ACC112 (cell line): ENCODE data around the gene RNF149.
"Not testable (repeated sequence)": the region's sequence is repeated elsewhere in the genome, so short reads cannot be mapped to it uniquely, and the experiment has no call there.

Experiments
- H2AFZ ChIP-seq: fragments of 200-600 bp; sonication (generic); one replicate; pipeline ENCODE4 v1.6.0; 2017; ENCODE audit warnings: antibody characterized with exemption, low read length; ENCODE audit not compliant: unreplicated experiment
- H3K27ac ChIP-seq: fragments of 200-600 bp; sonication (generic); 2 replicates; pipeline ENCODE4 v1.5.1; 2014; ENCODE audit warnings: low read depth, mild to moderate bottlenecking, antibody characterized with exemption, low read length, moderate library complexity
- H3K27me3 ChIP-seq: fragments of 200-600 bp; sonication (generic); 2 replicates; pipeline ENCODE4 v1.6.1; 2014; ENCODE audit warnings: mild to moderate bottlenecking, antibody characterized with exemption, low read length, moderate library complexity, mixed read lengths; ENCODE audit not compliant: insufficient read depth
- H3K36me3 ChIP-seq: fragments of 200-600 bp; sonication (generic); 2 replicates; pipeline ENCODE4 v1.6.1; 2016; ENCODE audit warnings: mild to moderate bottlenecking, antibody characterized with exemption, low read length, moderate library complexity, mixed read lengths; ENCODE audit not compliant: insufficient read depth
- H3K4me1 ChIP-seq: fragments of 200-600 bp; sonication (generic); one replicate; pipeline ENCODE4 v1.6.1; 2016; ENCODE audit warnings: low read length, mixed read lengths; ENCODE audit not compliant: insufficient read depth, unreplicated experiment, control insufficient read depth
- H3K4me3 ChIP-seq: fragments of 200-600 bp; sonication (generic); 2 replicates; pipeline ENCODE4 v1.5.1; 2014; ENCODE audit warnings: mild to moderate bottlenecking, low read depth, low read length
- H3K79me2 ChIP-seq: fragments of 200-600 bp; sonication (generic); one replicate; pipeline ENCODE4 v1.6.0; 2016; ENCODE audit warnings: low read length; ENCODE audit not compliant: control insufficient read depth, unreplicated experiment, insufficient read depth

Gene RNF149

DNA sequence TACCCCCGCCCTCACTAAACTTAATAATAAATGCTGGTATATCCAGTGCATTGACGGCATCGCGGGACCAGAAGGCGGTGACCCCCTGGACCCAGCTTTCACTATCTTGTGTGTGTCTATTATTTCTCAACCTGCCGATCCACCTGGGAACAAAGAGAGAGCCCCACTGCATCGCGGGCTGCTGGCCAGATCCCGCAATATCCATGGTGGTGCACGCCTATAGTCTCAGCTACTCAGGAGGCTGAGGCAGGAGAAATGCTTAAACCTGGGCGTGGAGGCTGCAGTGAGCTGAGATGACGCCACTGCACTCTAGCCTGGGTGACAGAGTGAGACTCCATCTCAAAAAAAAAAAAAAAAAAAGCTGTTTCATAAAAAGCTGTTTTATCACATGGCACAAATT lies 63.6 kb downstream of the RNF149 start:
- H3K27ac ChIP-seq, H3K79me2 ChIP-seq, H3K4me3 ChIP-seq, H3K36me3 ChIP-seq, H2AFZ ChIP-seq, H3K4me1 ChIP-seq, H3K27me3 ChIP-seq: not testable (repeated sequence)

- not testable (repeated sequence) for H3K27ac ChIP-seq, H3K79me2 ChIP-seq, H3K4me1 ChIP-seq, H2AFZ ChIP-seq, H3K27me3 ChIP-seq, H3K36me3 ChIP-seq, H3K4me3 ChIP-seq
Measured at GRCh38 chr2:101244373-101244772, 64.1 kb downstream of the RNF149 start.

- Histone ChIP-seq H2AFZ (peak overlapping the region; percentile 30), H3K79me2 (no peaks in the 10 kb centered on the region), H3K4me3 (no peak overlapping the region), H3K27me3 (no peaks in the 10 kb centered on the region), H3K27ac (no peak overlapping the region), H3K4me1 (peaks cover 4% of the 10 kb centered on the region), H3K36me3 (no peaks in the 10 kb centered on the region)
Measured at GRCh38 chr2:101241158-101241557, 67.3 kb downstream of the RNF149 start.

- H3K4me3 ChIP-seq, result peak overlapping the region; percentile 32; the same call in 1 of the 2 replicates
- H3K27ac ChIP-seq, H3K27me3 ChIP-seq, H3K4me1 ChIP-seq, H3K36me3 ChIP-seq, H3K79me2 ChIP-seq: not testable (repeated sequence)
- peak overlapping the region; percentile 30 for H2AFZ ChIP-seq
Measured at GRCh38 chr2:101240694-101241093, 67.8 kb downstream of the RNF149 start.

DNA sequence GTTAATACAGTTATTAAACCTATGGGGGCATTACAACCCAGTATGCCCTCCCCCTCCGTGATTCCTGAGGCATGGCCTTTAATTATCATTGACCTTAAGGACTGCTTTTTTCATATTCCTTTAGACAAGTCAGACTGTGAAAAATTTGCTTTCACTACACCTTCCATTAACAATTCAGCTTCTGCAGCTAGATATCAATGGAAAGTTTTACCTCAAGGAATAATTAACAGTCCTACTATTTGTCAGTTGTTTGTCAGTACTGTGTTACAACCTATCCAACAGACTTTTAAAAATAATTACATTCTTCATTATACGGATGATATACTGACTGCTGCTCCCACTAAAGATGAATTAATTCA lies 68.8 kb downstream of the RNF149 start:
- not testable (repeated sequence) for H3K27me3 ChIP-seq, H3K4me3 ChIP-seq, H2AFZ ChIP-seq, H3K27ac ChIP-seq, H3K4me1 ChIP-seq, H3K36me3 ChIP-seq, H3K79me2 ChIP-seq

GRCh38 chr2:101238930-101239759 lies 69.4 kb downstream of the RNF149 start:
- Histone ChIP-seq H2AFZ (no peak overlapping the region), H3K36me3 (no peaks in the 10 kb centered on the region), H3K27me3 (no peaks in the 10 kb centered on the region), H3K4me3 (no peak overlapping the region), H3K4me1 (peaks cover 4% of the 10 kb centered on the region), H3K79me2 (no peaks in the 10 kb centered on the region), H3K27ac (no peak overlapping the region)

DNA sequence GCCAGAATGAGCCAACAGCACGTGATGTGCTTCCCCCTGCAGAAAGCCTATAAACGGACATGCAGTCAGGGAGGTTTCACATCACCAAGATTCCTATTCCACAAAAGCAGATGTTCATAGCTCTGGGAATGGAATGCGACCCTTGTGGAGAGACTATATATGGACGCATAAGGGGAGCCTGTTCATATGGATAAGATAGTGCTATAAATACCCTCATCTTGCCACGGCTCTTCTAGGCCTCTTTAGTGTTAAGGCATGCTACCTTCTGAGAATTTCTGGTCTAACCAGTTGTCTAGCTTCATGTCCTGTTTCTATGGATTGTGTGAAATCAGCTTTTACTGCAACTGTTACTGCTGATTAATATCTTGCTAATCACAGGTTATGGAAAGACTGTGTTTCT lies 70.6 kb downstream of the RNF149 start:
- not testable (repeated sequence) for H2AFZ ChIP-seq, H3K36me3 ChIP-seq, H3K27ac ChIP-seq, H3K79me2 ChIP-seq, H3K27me3 ChIP-seq, H3K4me1 ChIP-seq, H3K4me3 ChIP-seq

DNA sequence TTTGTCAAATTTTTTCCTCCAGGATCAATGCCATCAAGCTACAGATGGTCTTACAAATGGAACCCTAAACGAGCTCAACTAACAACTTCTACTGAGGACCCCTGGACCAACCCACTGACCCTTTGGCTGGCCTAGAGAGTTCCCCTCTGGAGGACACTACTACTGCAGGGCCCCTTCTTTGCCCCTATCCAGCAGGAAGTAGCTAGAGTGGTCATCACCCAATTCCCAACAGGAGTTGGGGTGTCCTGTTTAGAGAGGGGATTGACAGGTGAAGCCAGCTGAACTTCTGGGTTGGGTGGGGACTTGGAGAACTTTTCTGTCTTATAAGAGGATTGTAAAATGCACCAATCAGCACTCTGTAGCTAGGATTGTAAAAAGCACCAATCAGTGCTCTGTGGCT lies 72.5 kb downstream of the RNF149 start:
- H3K27ac ChIP-seq, H3K36me3 ChIP-seq, H3K27me3 ChIP-seq, H3K79me2 ChIP-seq, H2AFZ ChIP-seq, H3K4me3 ChIP-seq, H3K4me1 ChIP-seq: not testable (repeated sequence)

DNA sequence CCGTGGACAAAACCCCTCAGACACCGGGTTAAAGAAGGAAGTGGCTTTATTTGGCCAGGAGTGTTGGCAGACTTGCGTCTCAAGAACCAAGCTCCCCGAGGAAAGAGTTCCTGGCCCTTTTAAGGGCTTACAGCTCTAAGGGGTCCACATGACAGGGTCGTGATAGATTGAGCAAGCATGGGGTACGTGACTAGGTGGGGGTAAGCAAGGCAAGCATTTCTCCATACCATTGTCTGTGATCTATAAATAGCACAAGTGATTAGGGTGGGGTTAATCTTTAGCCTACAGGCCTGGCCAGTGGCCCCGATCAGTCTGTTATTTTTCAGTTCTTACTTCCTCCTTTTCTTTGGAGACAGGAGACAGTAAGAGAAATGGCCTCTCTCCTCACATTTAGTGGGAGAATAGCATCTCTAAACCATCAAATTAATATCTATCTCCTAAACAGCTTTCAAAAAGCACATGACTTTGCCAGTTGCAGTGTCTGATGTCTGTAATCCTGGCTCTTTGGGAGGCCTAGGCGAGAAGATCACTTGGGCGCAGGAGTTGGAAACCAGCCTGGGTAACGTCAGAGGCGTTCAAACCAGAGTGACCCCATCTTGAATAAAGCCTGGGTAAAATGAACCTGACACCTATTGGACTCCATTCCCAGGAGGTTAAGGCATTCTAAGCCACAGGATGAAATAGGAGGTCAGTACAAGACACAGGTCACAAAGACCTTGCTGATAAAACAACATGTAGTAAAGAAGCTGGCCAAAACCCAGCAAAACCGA lies 74.1 kb downstream of the RNF149 start:
- Histone ChIP-seq H3K79me2 (no peaks in the 10 kb centered on the region), H3K36me3 (no peaks in the 10 kb centered on the region), H3K27me3 (no peaks in the 10 kb centered on the region), H3K27ac (no peak overlapping the region), H2AFZ (no peak overlapping the region), H3K4me1 (no peaks in the 10 kb centered on the region), H3K4me3 (no peak overlapping the region)

- no peaks in the 10 kb centered on the region for H3K27me3 ChIP-seq
- no peaks in the 10 kb centered on the region for H3K36me3 ChIP-seq
- no peak overlapping the region for H2AFZ ChIP-seq
- H3K4me1 ChIP-seq, result no peaks in the 10 kb centered on the region
- no peak overlapping the region for H3K4me3 ChIP-seq
- no peak overlapping the region for H3K27ac ChIP-seq
- H3K79me2 ChIP-seq, result no peaks in the 10 kb centered on the region
Measured at GRCh38 chr2:101232770-101233169, 75.7 kb downstream of the RNF149 start.
